Liver (tissue), 9 donors: ENCODE results near the gene PAMR1. TPM values are rescaled to one million over a fixed set of nuclear protein-coding genes. Genes with fewer than 3 reads are reported as not detected.

Source experiments
- DNase-seq: peaks from one replicate; pipeline ENCODE4 v3.0.0-alpha.2; 2017; ENCODE audit warnings: low spot score
- H3K27ac ChIP-seq, 2 donors: one replicate each; pipeline ENCODE4 v1.7.0; 2013; ENCODE audit warnings: inconsistent platforms in 2 of 2, low read length in 2 of 2, control low read depth in 1 of 2, low read depth in 1 of 2, mild to moderate bottlenecking in 1 of 2
- H3K27me3 ChIP-seq, 4 donors: one replicate each; pipeline versions ENCODE4 v1.6.1 to v1.7.0; 2013; ENCODE audit warnings: low read length in 3 of 4, inconsistent platforms in 1 of 4, mild to moderate bottlenecking in 1 of 4, moderate library complexity in 1 of 4; ENCODE audit not compliant: control insufficient read depth in 4 of 4, insufficient read depth in 4 of 4
- H3K36me3 ChIP-seq, 4 donors: one replicate each; pipeline versions ENCODE4 v1.6.1 to v1.7.0; 2013; ENCODE audit warnings: low read length in 3 of 4, mild to moderate bottlenecking in 3 of 4, low read depth in 1 of 4, moderate library complexity in 1 of 4; ENCODE audit not compliant: control insufficient read depth in 4 of 4, insufficient read depth in 3 of 4
- H3K4me1 ChIP-seq, 4 donors: one replicate each; pipeline versions ENCODE4 v1.6.1 to v1.7.0; 2013; ENCODE audit warnings: low read length in 3 of 4, mild to moderate bottlenecking in 3 of 4, moderate library complexity in 1 of 4; ENCODE audit not compliant: control insufficient read depth in 4 of 4, insufficient read depth in 4 of 4
- H3K4me3 ChIP-seq, 3 donors: one replicate each; pipeline versions ENCODE4 v1.6.1 to v1.7.0; 2013; ENCODE audit warnings: low read length in 3 of 3, control low read depth in 1 of 3, low read depth in 1 of 3, mild to moderate bottlenecking in 1 of 3
- H3K9ac ChIP-seq, 2 donors: one replicate each; pipeline ENCODE4 v1.7.0; 2013; ENCODE audit warnings: low read length in 2 of 2, mild to moderate bottlenecking in 2 of 2, moderate library complexity in 2 of 2, control low read depth in 1 of 2, low read depth in 1 of 2
- H3K9me3 ChIP-seq, 4 donors: one replicate each; pipeline versions ENCODE4 v1.6.1 to v1.7.0; 2013; ENCODE audit warnings: low read length in 3 of 4; ENCODE audit not compliant: control insufficient read depth in 4 of 4
- ATF3 ChIP-seq: IDR thresholded peaks from 2 replicates; pipeline ENCODE4 v1.6.1; 2016; ENCODE audit warnings: antibody characterized with exemption
- CTCF ChIP-seq: fragments of 150-350 bp; IDR thresholded peaks from 2 replicates; pipeline ENCODE4 v1.5.1; 2017; ENCODE audit warnings: improper control_type of control experiment, low read depth, low read length; ENCODE audit not compliant: missing input control
- EGR1 ChIP-seq, 2 donors: IDR thresholded peaks; 2 replicates each; pipeline ENCODE4 v1.6.1; 2016 to 2018; ENCODE audit warnings: antibody characterized with exemption in 2 of 2, low read depth in 2 of 2
- FOXA1 ChIP-seq: IDR thresholded peaks from 2 replicates; pipeline ENCODE4 v1.6.1; 2016; ENCODE audit warnings: antibody characterized with exemption
- FOXA2 ChIP-seq: IDR thresholded peaks from 2 replicates; pipeline ENCODE4 v1.6.1; 2016; ENCODE audit warnings: antibody characterized with exemption
- GABPA ChIP-seq, 2 donors: IDR thresholded peaks in 1 of 2; conservative IDR thresholded peaks in 1 of 2; 2 replicates each; pipeline ENCODE4 v1.6.1; 2016; ENCODE audit warnings: antibody characterized with exemption in 2 of 2, mild to moderate bottlenecking in 1 of 2, moderate library complexity in 1 of 2
- HNF4A ChIP-seq, 2 donors: conservative IDR thresholded peaks; 2 replicates each; pipeline ENCODE4 v1.6.1; 2016; ENCODE audit warnings: antibody characterized with exemption in 2 of 2, mild to moderate bottlenecking in 2 of 2
- HNF4G ChIP-seq: IDR thresholded peaks from 2 replicates; pipeline ENCODE4 v1.6.1; 2016; ENCODE audit warnings: antibody characterized with exemption
- JUND ChIP-seq, 2 donors: IDR thresholded peaks; 2 replicates each; pipeline ENCODE4 v1.6.1; 2016; ENCODE audit warnings: antibody characterized with exemption in 2 of 2
- MAX ChIP-seq: IDR thresholded peaks from 2 replicates; pipeline ENCODE4 v1.6.1; 2016; ENCODE audit warnings: antibody characterized with exemption
- NR2F2 ChIP-seq: IDR thresholded peaks from 2 replicates; pipeline ENCODE4 v1.6.1; 2016; ENCODE audit warnings: antibody characterized with exemption
- RAD21 ChIP-seq, 2 donors: IDR thresholded peaks; 2 replicates each; pipeline ENCODE4 v1.6.1; 2016; ENCODE audit warnings: antibody characterized with exemption in 2 of 2, mild to moderate bottlenecking in 2 of 2
- REST ChIP-seq: IDR thresholded peaks from 2 replicates; pipeline ENCODE4 v1.6.1; 2016; ENCODE audit warnings: antibody characterized with exemption, mild to moderate bottlenecking
- RXRA ChIP-seq, 2 donors: IDR thresholded peaks; 2 replicates each; pipeline ENCODE4 v1.6.1; 2017 to 2018; ENCODE audit warnings: antibody characterized with exemption in 2 of 2, mild to moderate bottlenecking in 1 of 2
- SP1 ChIP-seq: IDR thresholded peaks from 2 replicates; pipeline ENCODE4 v1.6.1; 2018; ENCODE audit warnings: antibody characterized with exemption, mild to moderate bottlenecking
- TAF1 ChIP-seq: conservative IDR thresholded peaks from 2 replicates; pipeline ENCODE4 v1.6.1; 2016; ENCODE audit warnings: antibody characterized with exemption, mild to moderate bottlenecking
- YY1 ChIP-seq: IDR thresholded peaks from 2 replicates; pipeline ENCODE4 v1.6.1; 2016; ENCODE audit warnings: antibody characterized with exemption, mild to moderate bottlenecking
- ZBTB33 ChIP-seq: IDR thresholded peaks from 2 replicates; pipeline ENCODE4 v1.6.1; 2016; ENCODE audit warnings: antibody characterized with exemption
- WGBS: extraction: QIAGEN DNeasy Blood & Tissue Kit; methylation state at CpG from one replicate; pipeline ENCODE4 v1.1.7; 2013; 5-methylcytosine and 5-hydroxymethylcytosine counted together
- polyA plus RNA-seq, 2 donors: library from polyadenylated mRNA; stranded (reverse) in 1 of 2; unstranded in 1 of 2; fragments of 200-250 nt in 1 of 2; fragments of >200 nt in 1 of 2; fragmentation: Nextera tagmentation in 1 of 2; extraction: Ambion mirVana in 1 of 2; gene quantifications; one replicate each; pipeline versions ENCODE4 v1.2.1 to v1.2.3, GENCODE V29; 2013 to 2015
- total RNA-seq, 2 donors: library from RNA; depleted of rRNA; stranded (reverse); fragments of >200 nt; gene quantifications; one replicate each; pipeline ENCODE4 v1.2.3, GENCODE V29; 2014
- donor health status: healthy.
- donor health status: healthy.
- donor health status: healthy.
- donor health status: healthy.
- donor health status: healthy.

The PAMR1 gene
- total and polyA plus RNA-seq, 4 donors = 2.0 to 5.0 (median 2.8) TPM

GRCh38 chr11:35485656-35486322 is 39.6 kb downstream of the PAMR1 start:
- Histone ChIP-seq H3K27ac (no peak overlapping the region), H3K27me3 (peaks cover 0 to 4% (median 0%) of the 10 kb centered on the region in 4 donors), H3K36me3 (no peaks in the 10 kb centered on the region), H3K9ac (no peak overlapping the region), H3K4me3 (no peak overlapping the region), H3K4me1 (peaks cover 0 to 3% (median 1%) of the 10 kb centered on the region in 4 donors), H3K9me3 (peaks cover 0 to 6% (median 2%) of the 10 kb centered on the region in 4 donors)
- no peak for TF ChIP-seq TAF1
- TF ChIP-seq MAX = no peak
- no peak for TF ChIP-seq EGR1 (IDR thresholded peaks at IDR 0.05; ENCODE audit: low read depth in 2 of 2)
- no peak for TF ChIP-seq RXRA (IDR thresholded peaks at IDR 0.05)
- TF ChIP-seq ZBTB33 = no peak
- TF ChIP-seq SP1 = no peak
- TF ChIP-seq CTCF = peak; percentile 81
- TF ChIP-seq GABPA (IDR thresholded peaks at IDR 0.05 in 1 of 2, conservative IDR thresholded peaks at IDR 0.05 in 1 of 2) = no peak
- TF ChIP-seq ATF3 = no peak
- no peak for TF ChIP-seq NR2F2
- TF ChIP-seq HNF4A (conservative IDR thresholded peaks at IDR 0.05) = no peak
- no peak for TF ChIP-seq YY1
- no peak for TF ChIP-seq FOXA1
- no peak for TF ChIP-seq JUND (IDR thresholded peaks at IDR 0.05)
- TF ChIP-seq HNF4G = no peak
- TF ChIP-seq RAD21 (IDR thresholded peaks at IDR 0.05) = peak; percentile 73 to 81
- 16% methylated on average over 12 of the region's 12 CpGs for WGBS
- DNase-seq = peak; percentile 79

GRCh38 chr11:35484435-35484834 is 41.0 kb downstream of the PAMR1 start:
- H3K27me3 ChIP-seq = peaks cover 0 to 4% (median 0%) of the 10 kb centered on the region in 4 donors
- H3K9ac ChIP-seq = no peak overlapping the region
- 91% methylated on average over 6 of the region's 6 CpGs for WGBS
- peaks cover 0 to 3% (median 1%) of the 10 kb centered on the region in 4 donors for H3K4me1 ChIP-seq
- no peak for DNase-seq
- H3K27ac ChIP-seq = no peak overlapping the region
- H3K36me3 ChIP-seq = no peaks in the 10 kb centered on the region
- peaks cover 0 to 6% (median 2%) of the 10 kb centered on the region in 4 donors for H3K9me3 ChIP-seq
- H3K4me3 ChIP-seq = no peak overlapping the region
- TF ChIP-seq REST (no peak), ATF3 (no peak), EGR1 (IDR thresholded peaks at IDR 0.05; ENCODE audit: low read depth in 2 of 2) (no peak), FOXA2 (no peak), GABPA (IDR thresholded peaks at IDR 0.05 in 1 of 2, conservative IDR thresholded peaks at IDR 0.05 in 1 of 2) (no peak), RXRA (IDR thresholded peaks at IDR 0.05) (no peak), HNF4G (no peak), JUND (IDR thresholded peaks at IDR 0.05) (no peak), FOXA1 (no peak), NR2F2 (no peak), CTCF (no peak), YY1 (no peak), TAF1 (no peak), ZBTB33 (no peak)
